GM23338 (cell line): ENCODE results near the gene CDH19. TPM values are rescaled to one million over a fixed set of nuclear protein-coding genes. Genes with fewer than 3 reads are reported as not detected.

Source experiments
- ATAC-seq: fragments of 200-7000 bp; cut with Tn5 transposase; 3 replicates; pipeline ENCODE4 v1.9.1; 2020
- DNase-seq: peaks from one replicate; pipeline ENCODE4 v3.0.0-alpha.2; 2015; ENCODE audit warnings: low spot score
- H2AFZ ChIP-seq: fragments of 200-600 bp; sonication (generic); 2 replicates; pipeline ENCODE4 v1.8.0; 2016; ENCODE audit warnings: antibody characterized with exemption, mild to moderate bottlenecking, moderate library complexity
- H3F3A ChIP-seq: fragments of 200-600 bp; sonication (generic); replicated peaks from 2 replicates; pipeline ENCODE4 v1.8.0; 2017; ENCODE audit warnings: antibody characterized with exemption, mixed run types, low read depth
- H3K27ac ChIP-seq: fragments of 200-600 bp; sonication (generic); 2 replicates; pipeline ENCODE4 v1.6.1; 2016; ENCODE audit warnings: low read depth
- H3K27me3 ChIP-seq: fragments of 200-600 bp; sonication (generic); 2 replicates; pipeline ENCODE4 v1.8.0; 2016; ENCODE audit warnings: mild to moderate bottlenecking, mixed run types, moderate library complexity; ENCODE audit not compliant: insufficient read depth
- H3K36me3 ChIP-seq: fragments of 200-600 bp; sonication (generic); 2 replicates; pipeline ENCODE4 v1.8.0; 2016; ENCODE audit warnings: mild to moderate bottlenecking; ENCODE audit not compliant: insufficient read depth
- H3K4me1 ChIP-seq: fragments of 200-600 bp; sonication (generic); 2 replicates; pipeline ENCODE4 v1.8.0; 2016; ENCODE audit warnings: mild to moderate bottlenecking, moderate library complexity; ENCODE audit not compliant: insufficient read depth
- H3K4me2 ChIP-seq: fragments of 200-600 bp; sonication (generic); 2 replicates; pipeline ENCODE4 v1.7.1; 2017; ENCODE audit warnings: mixed run types
- H3K4me3 ChIP-seq: fragments of 200-600 bp; sonication (generic); 2 replicates; pipeline ENCODE4 v1.6.1; 2016; ENCODE audit warnings: mixed run types
- H3K79me2 ChIP-seq: fragments of 200-600 bp; sonication (generic); replicated peaks from 2 replicates; pipeline ENCODE4 v1.8.0; 2017; ENCODE audit warnings: mild to moderate bottlenecking; ENCODE audit not compliant: insufficient read depth
- H3K9me2 ChIP-seq: fragments of 200-600 bp; sonication (generic); 2 replicates; pipeline ENCODE4 v1.8.0; 2017; ENCODE audit not compliant: insufficient read depth
- H4K20me1 ChIP-seq: fragments of 200-600 bp; sonication (generic); replicated peaks from 2 replicates; pipeline ENCODE4 v1.8.0; 2017; ENCODE audit warnings: mild to moderate bottlenecking; ENCODE audit not compliant: insufficient read depth
- H3K27ac Mint-ChIP-seq: 2 replicates; pipeline ENCODE4 v1.8.0; 2020; ENCODE audit warnings: inconsistent platforms, mild to moderate bottlenecking, moderate library complexity, mixed read lengths
- H3K27me3 Mint-ChIP-seq: 3 replicates; pipeline ENCODE4 v1.8.0; 2022; ENCODE audit warnings: low read depth, mild to moderate bottlenecking, moderate library complexity, mixed read lengths, inconsistent platforms; ENCODE audit not compliant: insufficient read depth, poor library complexity
- H3K36me3 Mint-ChIP-seq: 3 replicates; pipeline ENCODE4 v1.8.0; 2021; ENCODE audit warnings: low read depth, mild to moderate bottlenecking, inconsistent platforms, moderate library complexity, mixed read lengths
- H3K4me1 Mint-ChIP-seq: 3 replicates; pipeline ENCODE4 v1.8.0; 2020; ENCODE audit warnings: mild to moderate bottlenecking, inconsistent platforms, mixed read lengths
- H3K4me3 Mint-ChIP-seq: 3 replicates; pipeline ENCODE4 v1.8.0; 2021; ENCODE audit warnings: moderate library complexity, mild to moderate bottlenecking, inconsistent platforms, mixed read lengths
- H3K9me3 Mint-ChIP-seq: 3 replicates; pipeline ENCODE4 v1.8.0; 2020; ENCODE audit warnings: moderate library complexity, mild to moderate bottlenecking, inconsistent platforms, mixed read lengths
- STAT1 ChIP-seq: IDR thresholded peaks from one replicate; pipeline ENCODE4 v1.6.1; 2016; ENCODE audit warnings: antibody characterized with exemption; ENCODE audit not compliant: unreplicated experiment
- ZNF331 ChIP-seq: fragments of 250-450 bp; sonication (Bioruptor Pico); IDR thresholded peaks from 2 replicates; pipeline ENCODE4 v1.5.0; 2020; ENCODE audit warnings: low read depth, mild to moderate bottlenecking, moderate library complexity
- polyA plus RNA-seq: library from polyadenylated mRNA; unstranded; fragments of >200 nt; fragmentation: Nextera tagmentation; extraction: Ambion mirVana; gene quantifications from 2 replicates; pipeline ENCODE4 v1.2.1, GENCODE V29; 2016
- total RNA-seq: library from RNA; depleted of rRNA; stranded (reverse); fragments of >200 nt; shearing (Covaris generic); gene quantifications from 2 replicates; pipeline ENCODE4 v1.2.3, GENCODE V29; 2014
- TF ChIP-seq, protein P1 (sequence below), 2 experiments: fragments of 200-600 bp in 1 of 2; sonication (generic) in 1 of 2; conservative IDR thresholded peaks; 2 replicates each; pipeline versions ENCODE4 v1.5.1 to v1.6.1; 2016 to 2017; ENCODE audit warnings: antibody characterized with exemption in 2 of 2, low read depth in 2 of 2, mild to moderate bottlenecking in 2 of 2, moderate library complexity in 1 of 2
- TF ChIP-seq, protein P2 (sequence below): IDR thresholded peaks from one replicate; pipeline ENCODE4 v1.6.1; 2018; ENCODE audit warnings: antibody characterized with exemption; ENCODE audit not compliant: unreplicated experiment

CDH19 gene
- total and polyA plus RNA-seq, 2 experiments from 2014 or later, result 0.03 TPM

DNA sequence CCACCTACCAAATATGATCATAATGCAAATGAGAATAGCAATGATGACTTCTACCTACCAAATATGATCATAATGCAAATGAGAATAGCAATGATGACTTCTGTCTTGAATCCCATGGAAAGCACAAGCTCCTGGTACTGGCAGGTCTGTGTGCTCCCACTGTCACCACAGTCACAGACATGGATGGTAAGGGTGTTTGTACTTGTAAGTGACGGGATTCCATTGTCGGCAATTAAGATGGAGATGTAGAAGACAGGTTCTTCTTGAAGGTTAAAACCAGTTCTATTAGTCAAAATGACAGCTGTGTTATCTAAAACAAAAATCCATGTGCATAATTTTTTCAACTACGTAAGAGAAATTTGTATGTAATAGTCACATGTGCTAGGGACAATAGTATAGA, 95.0 kb downstream of the CDH19 start:
- H3K36me3 ChIP-seq, result no peaks in the 10 kb centered on the region
- H4K20me1 ChIP-seq, result no peaks in the 10 kb centered on the region
- no peaks in the 10 kb centered on the region for H3K9me2 ChIP-seq
- no peak overlapping the region for H3K4me3 Mint-ChIP-seq
- no peaks in the 10 kb centered on the region for H3K9me3 Mint-ChIP-seq
- H3K4me1 ChIP-seq, result peaks cover 16% of the 10 kb centered on the region
- peaks cover 17% of the 10 kb centered on the region; the same call in 2 of the 3 replicates for H3K4me1 Mint-ChIP-seq
- ATAC-seq (no peak), DNase-seq (no peak)
- no peaks in the 10 kb centered on the region for H3F3A ChIP-seq
- H2AFZ ChIP-seq, result no peak overlapping the region
- H3K27ac Mint-ChIP-seq, result no peak overlapping the region
- TF ChIP-seq, protein P1, sequence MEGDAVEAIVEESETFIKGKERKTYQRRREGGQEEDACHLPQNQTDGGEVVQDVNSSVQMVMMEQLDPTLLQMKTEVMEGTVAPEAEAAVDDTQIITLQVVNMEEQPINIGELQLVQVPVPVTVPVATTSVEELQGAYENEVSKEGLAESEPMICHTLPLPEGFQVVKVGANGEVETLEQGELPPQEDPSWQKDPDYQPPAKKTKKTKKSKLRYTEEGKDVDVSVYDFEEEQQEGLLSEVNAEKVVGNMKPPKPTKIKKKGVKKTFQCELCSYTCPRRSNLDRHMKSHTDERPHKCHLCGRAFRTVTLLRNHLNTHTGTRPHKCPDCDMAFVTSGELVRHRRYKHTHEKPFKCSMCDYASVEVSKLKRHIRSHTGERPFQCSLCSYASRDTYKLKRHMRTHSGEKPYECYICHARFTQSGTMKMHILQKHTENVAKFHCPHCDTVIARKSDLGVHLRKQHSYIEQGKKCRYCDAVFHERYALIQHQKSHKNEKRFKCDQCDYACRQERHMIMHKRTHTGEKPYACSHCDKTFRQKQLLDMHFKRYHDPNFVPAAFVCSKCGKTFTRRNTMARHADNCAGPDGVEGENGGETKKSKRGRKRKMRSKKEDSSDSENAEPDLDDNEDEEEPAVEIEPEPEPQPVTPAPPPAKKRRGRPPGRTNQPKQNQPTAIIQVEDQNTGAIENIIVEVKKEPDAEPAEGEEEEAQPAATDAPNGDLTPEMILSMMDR (conservative IDR thresholded peaks at IDR 0.05; ENCODE audit: low read depth in 2 of 2), result no peak
- TF ChIP-seq, protein P2, sequence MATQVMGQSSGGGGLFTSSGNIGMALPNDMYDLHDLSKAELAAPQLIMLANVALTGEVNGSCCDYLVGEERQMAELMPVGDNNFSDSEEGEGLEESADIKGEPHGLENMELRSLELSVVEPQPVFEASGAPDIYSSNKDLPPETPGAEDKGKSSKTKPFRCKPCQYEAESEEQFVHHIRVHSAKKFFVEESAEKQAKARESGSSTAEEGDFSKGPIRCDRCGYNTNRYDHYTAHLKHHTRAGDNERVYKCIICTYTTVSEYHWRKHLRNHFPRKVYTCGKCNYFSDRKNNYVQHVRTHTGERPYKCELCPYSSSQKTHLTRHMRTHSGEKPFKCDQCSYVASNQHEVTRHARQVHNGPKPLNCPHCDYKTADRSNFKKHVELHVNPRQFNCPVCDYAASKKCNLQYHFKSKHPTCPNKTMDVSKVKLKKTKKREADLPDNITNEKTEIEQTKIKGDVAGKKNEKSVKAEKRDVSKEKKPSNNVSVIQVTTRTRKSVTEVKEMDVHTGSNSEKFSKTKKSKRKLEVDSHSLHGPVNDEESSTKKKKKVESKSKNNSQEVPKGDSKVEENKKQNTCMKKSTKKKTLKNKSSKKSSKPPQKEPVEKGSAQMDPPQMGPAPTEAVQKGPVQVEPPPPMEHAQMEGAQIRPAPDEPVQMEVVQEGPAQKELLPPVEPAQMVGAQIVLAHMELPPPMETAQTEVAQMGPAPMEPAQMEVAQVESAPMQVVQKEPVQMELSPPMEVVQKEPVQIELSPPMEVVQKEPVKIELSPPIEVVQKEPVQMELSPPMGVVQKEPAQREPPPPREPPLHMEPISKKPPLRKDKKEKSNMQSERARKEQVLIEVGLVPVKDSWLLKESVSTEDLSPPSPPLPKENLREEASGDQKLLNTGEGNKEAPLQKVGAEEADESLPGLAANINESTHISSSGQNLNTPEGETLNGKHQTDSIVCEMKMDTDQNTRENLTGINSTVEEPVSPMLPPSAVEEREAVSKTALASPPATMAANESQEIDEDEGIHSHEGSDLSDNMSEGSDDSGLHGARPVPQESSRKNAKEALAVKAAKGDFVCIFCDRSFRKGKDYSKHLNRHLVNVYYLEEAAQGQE, result no peak
- H3K27ac ChIP-seq, result no peak overlapping the region
- H3K36me3 Mint-ChIP-seq, result no peaks in the 10 kb centered on the region
- H3K79me2 ChIP-seq, result no peaks in the 10 kb centered on the region
- no peak overlapping the region for H3K4me2 ChIP-seq
- H3K27me3 Mint-ChIP-seq, result no peaks in the 10 kb centered on the region
- H3K27me3 ChIP-seq, result no peaks in the 10 kb centered on the region
- H3K4me3 ChIP-seq, result no peak overlapping the region

- TF ChIP-seq ZNF331 (CRISPR knock-in tag), result no peak
- H3K36me3 Mint-ChIP-seq, result no peaks in the 10 kb centered on the region
Measured at GRCh38 chr18:66506178-66506577, 97.7 kb downstream of the CDH19 start.

GRCh38 chr18:66497351-66497750, 106.5 kb downstream of the CDH19 start:
- Histone ChIP-seq H3K27ac (no peak overlapping the region), H3K4me2 (no peak overlapping the region), H3K36me3 (no peaks in the 10 kb centered on the region), H3K4me3 (no peak overlapping the region), H3F3A (no peaks in the 10 kb centered on the region), H3K27me3 (no peaks in the 10 kb centered on the region), H3K79me2 (no peaks in the 10 kb centered on the region), H2AFZ (peak overlapping the region; percentile 60; the same call in 1 of the 2 replicates), H3K4me1 (peaks cover 5% of the 10 kb centered on the region), H3K9me2 (no peaks in the 10 kb centered on the region), H4K20me1 (no peaks in the 10 kb centered on the region)
- Mint-ChIP-seq H3K9me3 (no peaks in the 10 kb centered on the region), H3K36me3 (no peaks in the 10 kb centered on the region), H3K4me1 (peaks cover 11% of the 10 kb centered on the region), H3K27me3 (peaks cover 5% of the 10 kb centered on the region), H3K4me3 (no peak overlapping the region), H3K27ac (no peak overlapping the region)
- DNase-seq, result no peak
- ATAC-seq, result no peak
- TF ChIP-seq ZNF331 (CRISPR knock-in tag) (no peak), STAT1 (no peak)
- TF ChIP-seq, protein P2, result no peak

More at GRCh38 chr18:66506178-66506577, 97.7 kb downstream of the CDH19 start:
- no peak overlapping the region for H3K27ac ChIP-seq
- no peaks in the 10 kb centered on the region for H3K27me3 ChIP-seq
- H3K4me3 Mint-ChIP-seq, result no peak overlapping the region
- no peaks in the 10 kb centered on the region for H3K9me2 ChIP-seq
- no peaks in the 10 kb centered on the region for H3K27me3 Mint-ChIP-seq
- H3F3A ChIP-seq, result no peaks in the 10 kb centered on the region
- H3K27ac Mint-ChIP-seq, result no peak overlapping the region
- H3K79me2 ChIP-seq, result no peaks in the 10 kb centered on the region
- H3K4me1 Mint-ChIP-seq, result peaks cover 27% of the 10 kb centered on the region
- no peak for ATAC-seq
- DNase-seq, result no peak
- peaks cover 25% of the 10 kb centered on the region for H3K4me1 ChIP-seq
- no peaks in the 10 kb centered on the region for H3K9me3 Mint-ChIP-seq
- H3K36me3 ChIP-seq, result no peaks in the 10 kb centered on the region
- no peak overlapping the region for H3K4me3 ChIP-seq
- no peak overlapping the region for H2AFZ ChIP-seq
- H4K20me1 ChIP-seq, result no peaks in the 10 kb centered on the region
- no peak overlapping the region for H3K4me2 ChIP-seq
